Heart right ventricle (tissue), 16 donors: Measurements from ENCODE around the gene POLA2. TPM values are rescaled to one million over a fixed set of nuclear protein-coding genes. Genes with fewer than 3 reads are reported as not detected.

ENCODE experiments used
- ATAC-seq, 8 donors: fragments of 200-7000 bp; cut with Tn5 transposase; one replicate each; pipeline ENCODE4 v1.9.1; 2020; ENCODE audit warnings: mild to moderate bottlenecking in 8 of 8, moderate library complexity in 8 of 8, moderate number of reproducible peaks in 1 of 8
- DNase-seq, 2 donors: peaks; one replicate each; pipeline ENCODE4 v3.0.0-alpha.2; 2020
- H3K27ac ChIP-seq, 10 donors: fragments of 200-600 bp; sonication (generic) in 2 of 10; one replicate each; pipeline versions ENCODE4 v1.5.0 to v1.8.0; 2020 to 2022; ENCODE audit warnings: mild to moderate bottlenecking in 3 of 10
- H3K27me3 ChIP-seq, 7 donors: fragments of 200-600 bp; one replicate each; pipeline ENCODE4 v1.8.0; 2021 to 2022; ENCODE audit warnings: mild to moderate bottlenecking in 2 of 7
- H3K36me3 ChIP-seq, 9 donors: fragments of 200-600 bp; sonication (generic) in 1 of 9; one replicate each; pipeline versions ENCODE4 v1.5.0 to v1.8.0; 2020 to 2022; ENCODE audit warnings: mild to moderate bottlenecking in 2 of 9
- H3K4me1 ChIP-seq, 9 donors: fragments of 200-600 bp; sonication (generic) in 1 of 9; one replicate each; pipeline versions ENCODE4 v1.5.0 to v1.8.0; 2020 to 2022; ENCODE audit warnings: mild to moderate bottlenecking in 4 of 9
- H3K4me3 ChIP-seq, 10 donors: fragments of 200-600 bp; sonication (generic) in 2 of 10; one replicate each; pipeline versions ENCODE4 v1.5.0 to v1.8.0; 2020 to 2022; ENCODE audit warnings: mild to moderate bottlenecking in 7 of 10, moderate library complexity in 2 of 10
- H3K9me3 ChIP-seq, 11 donors: fragments of 200-600 bp in 10 of 11; sonication (generic) in 2 of 11; one replicate each; pipeline versions ENCODE4 v1.5.0 to v1.8.0; 2013 to 2022; ENCODE audit warnings: mild to moderate bottlenecking in 2 of 11, control low read depth in 1 of 11, moderate library complexity in 1 of 11
- CTCF ChIP-seq, 9 donors: fragments of 200-600 bp; sonication (generic) in 2 of 9; IDR thresholded peaks; one replicate each; pipeline versions ENCODE4 v1.5.0 to v1.8.0; 2021 to 2022; ENCODE audit warnings: antibody characterized with exemption in 9 of 9, mild to moderate bottlenecking in 5 of 9, moderate library complexity in 1 of 9
- WGBS, 2 donors: extraction: QIAGEN DNeasy Blood & Tissue Kit; methylation state at CpG; one replicate each; pipeline ENCODE4 v1.1.7; 2013; ENCODE audit warnings: inconsistent platforms in 1 of 2; 5-methylcytosine and 5-hydroxymethylcytosine counted together
- intact Hi-C, 10 donors: fragments of 100-400 bp; cut with DNase I; formaldehyde crosslinking; loops; one replicate each; pipeline versions ENCODE4 v1.11.1 to v1.14.2; 2022
- polyA plus RNA-seq, 2 donors: library from polyadenylated mRNA; stranded (reverse); fragments of 200-250 nt; gene quantifications; one replicate each; pipeline ENCODE4 v1.2.3, GENCODE V29; 2013
- total RNA-seq, 10 donors: library from RNA; stranded (reverse); fragmentation: NEBNext Ultra II Directional in 3 of 10; extraction: Animal tissue kit (Norgen Biotek cat#: 25700) in 3 of 10; gene quantifications; one replicate each; pipeline versions ENCODE4 v1.2.1 to v1.2.4, GENCODE V29; 2021 to 2023
- donor health status: Arrhythmogenic right ventricular cardiomyopathy.
- donor health status: ischemic (EF 13 %, LVEDD 7.1; RV severe dilation, severe dysfunction).
- donor health status: healthy with polysubstance abuse.
- donor health status: DM: no; HTN: yes; CAD: no.
- donor health status: DM: no; HTN: no; CAD: no.
- donor health status: ischemic (EF 25% LVEDD 6.9; RV normal size, moderate dysfunction).
- donor health status: ischemic (EF 25% LVEDD 5.7; RV mildly dilated, moderate dysfunction).
- donor health status: healthy.
- donor health status: DM: yes; HTN: yes; CAD: no.
- donor health status: Ischemic cardiomyopathy.
- donor health status: ischemic (EF 35%, LVEDD 5.7; RV mildly dilated, moderate dysfunction).
- donor health status: nonischemic (EF 11% LVEDD 7.7; RV severe dilation, severe dysfunction).
- donor health status: DM: yes; HTN: yes; CAD: no.
- donor health status: PGD.
- donor health status: ischemic (EF 29% LVEDD 5.4; RV normal size, mild dysfunction).
- donor health status: nonischemic (EF 23%, LVEDD 6.1; RV moderate dilation, normal function).

The POLA2 gene
- total and polyA plus RNA-seq, 12 donors = 2.3 to 9.4 (median 4.0) TPM

GRCh38 chr11:65224930-65225278 lies 36.9 kb upstream of the POLA2 start:
- Histone ChIP-seq H3K4me3 (peak overlapping the region in 2 of 10 donors; percentile 56 to 57), H3K36me3 (no peaks in the 10 kb centered on the region), H3K4me1 (peaks cover 0 to 34% (median 6%) of the 10 kb centered on the region in 9 donors), H3K27ac (peak overlapping the region in 6 of 10 donors; percentile 1 to 69 (median 50)), H3K9me3 (no peaks in the 10 kb centered on the region), H3K27me3 (peaks cover 0 to 5% (median 0%) of the 10 kb centered on the region in 7 donors)
- WGBS, 2 donors = 60 to 64% methylated on average over 5 of the region's 5 CpGs
- no peak for TF ChIP-seq CTCF (IDR thresholded peaks at IDR 0.05)
- DNase-seq = no peak
- intact Hi-C loops = loop anchor here in 1 of 10 donors (5.0 kb wide), 1 partner anchor 92 kb away; no protein-coding TSS in a partner anchor
- ATAC-seq = peak in 7 of 8 donors; percentile 45 to 69 (median 56)

DNA sequence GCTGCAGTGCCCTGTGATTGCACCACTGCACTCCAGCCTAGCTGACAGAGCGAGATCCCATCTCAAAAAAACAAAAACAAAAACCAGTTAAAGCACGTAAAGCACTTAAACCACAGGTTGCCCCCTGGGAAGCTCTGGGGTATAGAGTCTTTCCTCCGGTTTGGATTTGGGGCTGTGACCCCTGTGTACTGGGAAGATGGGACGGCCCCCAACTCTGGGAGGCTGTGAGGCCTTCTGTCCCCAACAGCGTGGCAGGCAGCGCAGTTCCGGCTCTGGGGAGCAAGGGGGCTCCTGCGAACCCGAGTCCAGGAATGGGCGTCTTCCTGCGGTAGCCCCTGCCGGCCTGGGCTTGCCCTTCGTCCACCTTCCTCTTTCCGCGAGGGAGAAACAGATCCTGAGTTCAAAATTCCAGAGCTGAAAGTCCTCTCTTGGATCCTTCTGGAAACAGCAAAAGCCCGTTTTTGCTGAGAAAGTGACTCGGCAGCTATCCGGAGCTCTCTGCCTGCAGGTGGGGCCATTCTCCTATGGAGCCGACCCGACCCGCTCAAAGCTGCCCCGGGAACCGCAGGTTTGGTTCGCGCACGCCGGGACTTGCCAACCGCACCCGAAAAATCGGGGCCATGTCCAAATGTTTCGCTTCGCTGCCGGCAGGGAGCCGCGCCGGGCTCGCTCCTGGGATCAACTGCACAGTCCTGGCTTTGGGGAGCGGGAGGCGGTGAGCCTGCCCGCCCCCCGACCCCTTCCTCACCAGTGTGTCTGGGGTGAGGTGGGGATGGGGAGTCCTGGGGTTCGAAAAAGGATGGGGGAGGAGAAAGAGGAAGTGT lies 36.3 kb upstream of the POLA2 start:
- H3K27me3 ChIP-seq = peaks cover 0 to 5% (median 0%) of the 10 kb centered on the region in 7 donors
- peak overlapping the region; percentile 19 to 60 (median 52) for H3K4me3 ChIP-seq
- no peaks in the 10 kb centered on the region for H3K36me3 ChIP-seq
- 10 to 18% methylated on average over 42 of the region's 42 CpGs for whole genome bisulfite sequencing, 2 donors
- intact Hi-C loops = loop anchor here in 1 of 10 donors (5.0 kb wide), 1 partner anchor 92 kb away; no protein-coding TSS in a partner anchor
- peaks cover 0 to 32% (median 6%) of the 10 kb centered on the region in 9 donors for H3K4me1 ChIP-seq
- peak overlapping the region in 7 of 10 donors; percentile 1 to 69 (median 50) for H3K27ac ChIP-seq
- peak; percentile 64 to 88 (median 86) for ATAC-seq
- DNase-seq = peak; percentile 59 to 65
- peak; percentile 3 to 64 (median 53) for TF ChIP-seq CTCF (IDR thresholded peaks at IDR 0.05)
- no peaks in the 10 kb centered on the region for H3K9me3 ChIP-seq

- Histone ChIP-seq H3K27ac (peak overlapping the region in 5 of 10 donors; percentile 16 to 69 (median 50)), H3K9me3 (no peaks in the 10 kb centered on the region), H3K36me3 (no peaks in the 10 kb centered on the region), H3K27me3 (peaks cover 0 to 5% (median 0%) of the 10 kb centered on the region in 7 donors), H3K4me3 (peak overlapping the region; percentile 19 to 60 (median 52)), H3K4me1 (peaks cover 0 to 32% (median 6%) of the 10 kb centered on the region in 9 donors)
- no peak for TF ChIP-seq CTCF (IDR thresholded peaks at IDR 0.05)
- WGBS, 2 donors = 58 to 69% methylated on average over 7 of the region's 7 CpGs
- intact Hi-C loops = loop anchor here in 1 of 10 donors (5.0 kb wide), 1 partner anchor 91 kb away; no protein-coding TSS in a partner anchor
- no peak for DNase-seq
- no peak for ATAC-seq
Observed at GRCh38 chr11:65226103-65226442, 35.7 kb upstream of the POLA2 start.

DNA sequence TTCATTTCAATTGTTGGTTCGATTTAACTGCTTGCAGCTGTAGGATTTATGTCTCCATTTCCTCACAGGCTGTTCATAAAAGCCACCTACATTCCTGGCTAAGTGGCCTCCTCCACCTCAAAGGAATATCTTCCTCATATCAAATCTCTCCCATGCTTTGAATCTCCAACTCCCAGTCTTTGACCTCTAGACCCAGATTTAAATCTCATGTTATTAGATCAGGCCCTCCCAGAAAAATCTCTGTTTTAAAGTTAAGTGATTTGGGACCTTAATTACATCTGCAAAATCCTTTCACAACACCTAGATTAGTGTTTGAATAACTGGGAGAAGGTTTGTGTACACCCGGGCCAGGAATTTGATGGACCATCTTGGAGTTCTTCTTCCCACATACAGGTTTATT lies 33.9 kb upstream of the POLA2 start:
- 81 to 82% methylated on average over 2 of the region's 2 CpGs for WGBS, 2 donors
- Histone ChIP-seq H3K9me3 (no peaks in the 10 kb centered on the region), H3K4me1 (peaks cover 0 to 22% (median 6%) of the 10 kb centered on the region in 9 donors), H3K27me3 (peaks cover 0 to 5% (median 0%) of the 10 kb centered on the region in 7 donors), H3K4me3 (no peak overlapping the region), H3K36me3 (no peaks in the 10 kb centered on the region), H3K27ac (no peak overlapping the region)
- no peak for TF ChIP-seq CTCF (IDR thresholded peaks at IDR 0.05)
- no peak for DNase-seq
- intact Hi-C loops = loop anchor here in 1 of 10 donors (5.0 kb wide), 1 partner anchor 89 kb away; no protein-coding TSS in a partner anchor
- ATAC-seq = no peak
